Glomerular visceral epithelial cell (primary cell): Measurements from ENCODE around the gene TTLL7.
"Not testable (repeated sequence)": the region's sequence is repeated elsewhere in the genome, so short reads cannot be mapped to it uniquely, and the experiment has no call there.

Source experiments
- DNase-seq: peaks from one replicate; pipeline ENCODE4 v3.0.0-alpha.2; 2016; ENCODE audit errors: extremely low spot score

The TTLL7 gene

DNA sequence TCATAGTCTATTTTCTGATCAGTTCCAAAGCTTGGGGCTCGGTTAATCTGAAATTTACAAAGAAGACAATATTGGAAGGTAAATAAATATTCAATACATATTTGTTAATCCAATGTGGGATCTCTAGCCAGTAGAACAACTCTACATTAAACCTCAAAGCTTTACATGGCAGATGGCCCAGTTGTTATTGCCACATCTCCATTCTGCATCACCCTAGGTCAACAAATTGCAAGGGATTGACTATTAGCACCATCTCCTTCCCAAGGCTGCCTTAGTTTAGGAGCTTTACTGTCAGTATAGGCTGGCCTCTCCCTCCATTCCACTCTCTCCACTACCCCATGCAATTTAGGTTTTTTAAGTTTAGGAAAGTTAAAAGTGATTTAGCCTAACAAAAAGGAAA, 69.7 kb downstream of the TTLL7 start:
- DNase-seq: no peak

DNA sequence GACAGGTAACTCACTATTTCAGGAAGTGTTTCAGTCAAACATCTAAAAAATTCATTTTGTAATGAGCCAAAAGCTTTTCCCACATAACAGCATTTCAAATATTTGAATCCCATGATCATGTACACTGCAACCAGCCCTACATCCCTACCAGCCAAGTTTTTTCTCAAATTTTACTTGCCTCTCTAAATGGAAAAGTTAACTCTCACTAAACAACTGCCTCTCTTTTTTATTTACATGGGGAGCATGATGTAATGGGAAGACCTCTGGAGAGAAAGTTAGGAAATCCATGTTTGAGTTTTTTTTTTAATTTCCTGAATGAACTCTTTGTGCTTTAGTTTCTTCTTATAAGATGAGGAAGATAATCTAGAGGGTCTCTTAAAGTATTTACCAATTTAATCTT, 70.5 kb downstream of the TTLL7 start:
- no peak for DNase-seq

DNA sequence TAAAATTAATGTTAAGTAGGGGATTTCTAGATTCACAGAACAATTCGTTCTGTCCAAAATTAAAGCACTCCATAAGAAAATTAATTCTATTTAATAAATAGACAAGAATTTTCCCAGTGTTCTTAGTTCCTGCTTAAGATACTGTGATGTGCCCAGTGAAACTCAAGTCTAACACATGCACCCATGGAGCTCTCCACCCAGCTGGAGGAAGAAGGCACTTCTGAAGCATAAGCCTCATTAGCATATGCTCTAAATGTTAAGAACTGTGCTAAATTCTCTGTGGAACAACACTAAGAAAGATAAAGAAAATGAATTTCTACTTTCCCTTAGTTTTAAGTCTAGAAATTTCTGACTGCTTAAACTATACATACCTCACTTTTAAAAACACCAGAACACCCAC, 71.2 kb downstream of the TTLL7 start:
- no peak for DNase-seq

DNA sequence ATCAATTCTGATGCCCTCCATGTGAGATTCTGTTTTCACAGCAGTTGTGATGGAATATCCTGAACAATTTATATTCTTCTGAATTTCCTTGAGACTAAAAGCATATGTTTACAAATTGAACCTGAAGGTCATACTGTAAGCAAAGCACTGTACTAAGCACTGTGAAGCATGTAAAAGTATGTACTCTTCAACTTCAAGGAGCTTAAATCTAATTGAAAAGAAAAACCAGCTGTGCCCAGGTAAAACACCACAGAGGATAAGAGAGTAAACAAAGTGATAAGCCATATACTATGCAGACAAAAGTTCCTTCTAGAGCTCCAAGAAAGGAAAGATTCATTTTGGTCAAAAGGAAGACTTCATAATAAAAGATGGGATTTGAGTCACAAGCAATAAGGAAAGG, 71.9 kb downstream of the TTLL7 start:
- no peak for DNase-seq

DNA sequence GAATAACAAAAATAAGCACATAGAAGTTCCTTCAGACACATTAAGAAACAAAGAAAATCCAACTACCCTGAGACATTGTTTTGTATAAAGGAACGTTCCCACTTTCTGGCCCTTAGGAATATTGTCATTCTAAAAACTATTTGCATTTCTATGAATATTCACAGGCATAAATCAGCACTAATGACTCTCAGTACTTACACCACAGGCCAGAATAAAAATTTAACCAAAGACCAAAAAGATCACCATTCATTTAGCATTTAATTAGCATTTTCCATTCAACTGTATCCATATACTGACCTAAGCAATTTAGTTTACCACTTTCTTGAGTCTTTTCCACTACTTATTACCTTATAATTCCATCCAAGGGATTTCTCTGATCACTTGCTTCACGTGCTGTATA, 75.4 kb downstream of the TTLL7 start:
- no peak for DNase-seq

DNA sequence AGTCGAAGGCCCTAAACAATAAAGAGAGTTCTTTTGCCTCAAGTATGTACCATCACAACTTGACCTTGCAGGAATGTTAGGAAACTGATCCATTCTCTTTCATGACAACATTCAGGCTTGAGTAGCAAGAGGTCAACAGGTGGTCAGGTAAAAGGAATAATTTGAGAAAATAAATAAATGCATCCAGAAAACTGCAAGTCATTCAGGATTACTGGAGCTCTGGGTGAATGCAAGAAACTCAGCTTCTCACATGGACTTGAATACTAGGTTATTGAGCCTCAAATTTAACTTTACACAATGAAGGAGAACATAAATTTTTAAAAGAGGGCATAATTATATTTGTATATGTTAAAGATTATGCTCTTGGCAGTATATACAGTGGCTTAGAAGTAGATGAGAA, 76.5 kb downstream of the TTLL7 start:
- no peak for DNase-seq

DNA sequence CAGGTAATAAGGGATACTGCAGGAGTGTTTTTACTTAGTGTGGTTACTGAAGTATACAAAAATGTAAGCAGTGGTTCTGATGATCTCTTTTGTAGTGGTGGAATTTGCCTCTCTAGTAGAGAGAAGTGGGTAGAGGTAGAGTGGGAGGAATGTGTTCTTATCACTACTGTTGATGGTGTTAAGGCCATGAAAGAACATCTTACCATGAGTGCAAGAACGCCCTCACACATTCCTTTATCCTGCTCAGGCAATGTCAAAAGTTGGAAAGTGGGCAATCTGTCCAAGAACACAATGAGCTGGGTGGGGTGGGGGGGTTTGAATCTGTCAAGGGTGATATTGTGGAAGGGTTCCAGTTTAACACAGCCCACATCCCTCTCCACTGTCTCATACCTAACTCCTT, 78.6 kb downstream of the TTLL7 start:
- DNase-seq: no peak

DNA sequence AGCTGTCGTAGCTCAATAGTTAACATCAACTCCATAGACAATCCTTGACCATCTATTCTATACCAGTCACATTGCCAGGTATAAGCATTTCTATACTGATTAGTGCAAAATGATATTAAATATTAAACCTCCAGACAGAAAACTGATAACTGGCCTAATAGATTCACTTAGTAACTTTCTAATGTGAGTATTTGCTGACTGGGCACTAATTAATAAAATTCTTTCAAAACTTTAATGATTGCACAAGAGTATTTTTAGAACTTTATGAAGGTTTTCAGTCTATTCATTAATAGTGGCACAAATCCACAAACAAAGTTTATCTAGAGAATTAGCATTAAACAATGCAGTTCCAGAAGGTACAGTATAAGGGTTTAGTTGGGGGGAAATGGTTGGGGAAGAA, 79.1 kb downstream of the TTLL7 start:
- no peak for DNase-seq

DNA sequence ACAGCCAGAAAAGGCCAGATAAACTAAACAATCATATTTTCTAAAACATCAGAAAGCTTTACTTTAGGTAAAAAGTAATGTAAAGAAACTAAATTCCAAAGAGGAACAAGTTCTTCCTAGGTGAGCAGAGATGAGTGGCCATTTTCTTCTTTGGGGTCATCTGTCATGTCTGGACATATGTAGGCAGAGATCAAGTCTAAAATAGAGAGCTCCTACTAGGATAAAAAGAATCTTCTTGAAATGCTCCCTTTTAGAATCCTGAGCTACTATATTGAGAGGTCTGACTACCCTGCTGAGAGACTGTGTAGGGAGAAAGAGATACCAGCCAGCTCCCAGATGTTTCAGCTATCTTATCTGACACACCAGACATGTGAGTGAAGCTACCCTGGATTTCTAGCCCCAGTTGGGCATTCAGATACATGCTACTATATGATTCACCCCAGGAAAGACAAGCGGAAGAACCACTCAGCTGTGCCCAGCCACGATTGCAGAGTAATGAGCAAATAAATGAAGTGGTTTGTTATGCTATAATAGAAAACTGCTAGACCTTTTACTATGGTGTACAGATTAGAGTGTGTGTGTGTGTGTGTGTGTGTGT, 80.1 kb downstream of the TTLL7 start:
- DNase-seq: no peak

DNA sequence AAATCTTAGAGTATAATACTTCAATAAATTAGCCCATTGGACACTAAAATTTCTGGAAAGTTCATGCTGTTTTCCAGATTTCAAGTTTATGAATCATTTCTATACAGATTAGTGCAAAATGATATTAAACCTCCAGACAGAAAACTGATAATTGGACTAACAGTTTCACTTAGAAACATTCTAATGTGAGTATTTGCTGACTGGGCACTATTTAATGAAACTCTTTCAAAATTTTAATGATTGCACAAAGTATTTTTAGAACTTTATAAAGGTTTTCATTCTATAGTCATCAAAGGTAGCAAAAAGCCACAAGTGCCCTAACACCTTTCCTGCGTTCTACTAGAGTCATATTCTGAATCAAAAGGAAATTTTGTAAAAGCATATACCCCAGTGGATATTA, 81.0 kb downstream of the TTLL7 start:
- DNase-seq: no peak

DNA sequence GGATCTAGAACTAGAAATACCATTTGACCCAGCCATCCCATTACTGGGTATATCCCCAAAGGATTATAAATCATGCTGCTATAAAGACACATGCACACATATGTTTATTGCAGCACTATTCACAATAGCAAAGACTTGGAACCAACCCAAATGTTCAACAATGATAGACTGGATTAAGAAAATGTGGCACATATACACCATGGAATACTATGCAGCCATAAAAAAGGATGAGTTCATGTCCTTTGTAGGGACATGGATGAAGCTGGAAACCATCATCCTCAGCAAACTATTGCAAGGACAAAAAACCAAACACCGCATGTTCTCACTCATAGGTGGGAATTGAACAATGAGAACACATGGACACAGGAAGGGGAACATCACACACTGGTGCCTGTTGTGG, 82.8 kb downstream of the TTLL7 start:
- DNase-seq: not testable (repeated sequence)

DNA sequence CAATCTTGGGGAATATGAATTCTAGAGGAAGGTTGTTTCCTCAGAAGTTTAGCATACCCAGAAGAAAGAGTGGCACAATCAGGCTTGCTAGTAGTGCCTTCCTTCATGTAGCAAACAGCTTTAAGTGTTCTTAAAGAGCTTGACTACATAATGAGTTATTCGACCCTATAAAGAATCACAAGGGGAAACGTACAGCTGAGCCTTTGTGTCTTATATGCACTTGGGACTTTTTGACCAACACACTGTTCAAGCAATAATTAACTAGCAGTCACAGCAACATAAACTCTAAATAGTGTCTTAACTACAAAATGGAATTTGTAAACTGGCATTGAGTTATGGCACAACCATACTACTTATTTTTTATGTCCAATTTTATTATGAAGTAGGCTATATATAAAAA, 86.1 kb downstream of the TTLL7 start:
- DNase-seq: no peak

DNA sequence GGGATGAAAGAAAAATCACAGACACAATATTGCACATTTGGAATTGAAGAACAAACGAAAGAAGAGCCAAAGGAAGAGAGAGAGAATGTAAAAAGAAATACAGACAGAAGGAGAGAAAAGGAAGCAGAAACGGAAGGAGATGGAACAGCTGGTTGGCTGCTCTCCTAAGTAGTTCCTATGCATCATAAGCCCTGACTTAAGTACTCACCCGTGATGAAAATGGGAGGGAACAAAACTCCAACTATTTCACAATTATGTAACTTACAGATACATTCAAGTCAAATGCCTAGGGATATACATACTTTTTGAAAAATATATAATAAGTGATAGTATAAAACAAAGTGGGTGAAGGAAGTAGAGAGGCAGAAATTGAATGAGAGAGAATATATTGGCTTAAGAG, 88.5 kb downstream of the TTLL7 start:
- no peak for DNase-seq

DNA sequence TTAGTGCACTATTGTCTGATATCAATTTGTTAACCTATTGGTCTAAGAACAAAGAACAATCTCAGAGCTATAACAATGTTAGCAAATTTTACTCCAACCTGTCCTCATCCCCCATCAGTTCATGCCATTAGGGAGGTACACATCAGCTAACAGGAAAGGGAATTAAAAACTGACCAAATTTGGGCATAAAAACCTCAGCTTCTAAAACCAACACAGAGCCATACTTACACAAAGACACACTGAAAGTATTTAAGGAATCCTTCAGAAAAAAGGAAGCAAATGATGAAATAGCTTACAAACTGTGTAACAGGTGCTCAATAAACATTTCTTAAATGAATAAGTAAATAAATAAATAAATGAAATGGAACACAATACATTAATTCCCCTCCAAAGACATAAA, 89.2 kb downstream of the TTLL7 start:
- no peak for DNase-seq

DNA sequence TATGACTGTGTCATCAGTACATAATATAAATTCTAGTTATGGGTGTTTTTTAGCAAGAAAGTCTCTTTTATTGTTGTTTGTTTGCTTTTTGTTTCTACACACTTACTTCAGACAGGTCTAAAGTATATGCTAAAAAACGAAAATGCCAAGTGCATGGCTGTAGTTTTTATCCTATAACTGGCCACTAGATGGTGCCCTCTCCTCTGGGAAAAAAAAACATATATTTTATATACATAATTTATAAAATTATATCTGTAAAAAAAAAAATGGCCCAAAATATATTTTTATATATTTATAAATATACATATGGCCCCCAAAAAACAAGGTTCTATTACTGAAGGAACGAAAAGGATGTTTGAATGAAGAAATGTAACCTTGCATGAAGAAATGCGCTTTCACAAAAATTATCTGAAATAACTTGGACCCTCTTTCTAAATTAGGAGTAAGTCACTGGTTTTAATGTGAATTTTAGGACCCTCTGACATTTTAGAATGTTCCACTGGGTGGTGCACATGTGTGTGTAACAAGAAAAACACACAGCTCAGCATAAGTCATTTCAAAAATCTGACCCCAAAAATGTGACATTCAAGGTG, 93.5 kb downstream of the TTLL7 start:
- DNase-seq: peak; percentile 30

DNA sequence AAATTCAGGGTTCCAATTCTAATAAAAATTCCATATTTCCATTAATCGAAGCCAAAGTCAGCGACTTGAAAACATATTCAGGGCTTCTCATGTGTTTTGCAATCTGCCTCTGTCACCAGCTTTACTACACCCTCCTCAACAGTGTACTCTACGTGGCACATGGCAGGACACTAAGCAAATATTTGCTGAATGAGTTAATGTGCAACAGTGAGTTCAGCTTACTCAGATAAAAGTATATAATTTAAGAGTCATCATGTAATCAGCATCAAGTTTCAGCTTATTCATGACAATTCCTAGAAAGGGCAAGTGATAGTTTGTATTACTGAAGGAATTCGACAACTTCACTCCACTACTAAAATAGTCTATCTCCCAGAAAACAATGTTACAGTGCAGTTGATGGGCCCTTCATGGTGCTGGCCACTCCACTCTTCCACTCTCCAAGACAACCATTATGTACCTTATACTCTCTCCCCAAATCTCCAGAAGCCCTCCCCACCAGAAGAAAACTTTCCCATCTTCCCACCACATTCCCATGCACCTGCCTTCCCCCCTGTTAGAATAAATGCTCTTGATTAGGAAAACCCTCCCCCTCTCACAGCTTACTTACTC, 97.3 kb downstream of the TTLL7 start:
- DNase-seq: peak; percentile 35

DNA sequence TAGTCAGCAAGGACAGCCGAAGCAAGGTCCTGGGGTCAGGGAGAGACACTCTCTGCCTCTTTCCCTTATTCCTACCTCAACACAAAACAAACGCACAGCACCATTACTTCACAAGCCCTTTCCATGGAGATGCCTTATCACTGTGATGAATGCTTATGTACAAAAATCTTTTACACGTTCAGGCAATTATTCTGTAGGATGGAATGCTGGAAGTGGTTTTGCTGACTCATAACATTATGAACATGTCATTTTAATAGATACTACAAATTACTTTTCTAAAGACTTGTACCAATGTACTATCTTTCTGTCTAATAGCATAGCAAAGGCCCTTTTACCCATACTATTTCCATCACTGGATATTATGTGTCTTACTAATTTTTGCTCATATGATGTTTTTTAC, 98.4 kb downstream of the TTLL7 start:
- peak; percentile 28 for DNase-seq

DNA sequence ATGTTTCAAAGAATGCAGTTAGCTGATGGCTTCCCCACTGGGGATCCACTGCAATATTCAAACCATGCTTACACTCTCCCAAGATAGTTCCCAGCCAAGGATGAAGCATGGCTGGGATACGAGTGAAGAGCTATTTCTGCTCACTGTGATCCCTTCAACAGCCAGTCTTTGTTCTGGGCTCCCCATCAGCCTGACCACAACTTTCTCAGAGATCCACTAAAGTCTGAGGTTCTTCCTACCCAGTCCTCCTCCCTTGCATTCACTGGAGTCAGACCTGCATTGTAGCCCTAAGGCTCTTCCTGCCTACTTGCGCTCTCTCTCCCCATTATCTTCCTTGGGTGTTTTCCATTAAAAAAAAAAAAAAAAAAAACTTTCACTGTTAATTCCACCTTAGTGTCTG, 101.4 kb downstream of the TTLL7 start:
- no peak for DNase-seq

DNA sequence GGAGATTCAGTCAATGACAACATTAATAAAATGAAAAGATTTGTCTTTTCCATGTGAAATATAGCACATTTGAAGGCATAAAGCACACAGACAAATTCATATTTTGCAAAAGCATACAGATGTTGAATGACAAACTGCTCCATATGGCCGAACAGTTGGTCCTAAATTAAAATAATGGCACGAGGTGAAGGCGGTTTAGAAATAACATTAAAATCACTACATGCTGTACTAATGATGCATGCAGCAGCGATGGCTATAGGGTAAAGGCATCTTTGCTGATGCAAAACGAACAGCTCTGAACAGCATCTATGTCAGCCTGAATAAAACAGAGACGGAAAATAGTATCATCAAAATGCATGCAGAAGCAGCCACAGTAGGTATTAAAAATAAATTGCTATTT, 102.6 kb downstream of the TTLL7 start:
- DNase-seq: no peak

DNA sequence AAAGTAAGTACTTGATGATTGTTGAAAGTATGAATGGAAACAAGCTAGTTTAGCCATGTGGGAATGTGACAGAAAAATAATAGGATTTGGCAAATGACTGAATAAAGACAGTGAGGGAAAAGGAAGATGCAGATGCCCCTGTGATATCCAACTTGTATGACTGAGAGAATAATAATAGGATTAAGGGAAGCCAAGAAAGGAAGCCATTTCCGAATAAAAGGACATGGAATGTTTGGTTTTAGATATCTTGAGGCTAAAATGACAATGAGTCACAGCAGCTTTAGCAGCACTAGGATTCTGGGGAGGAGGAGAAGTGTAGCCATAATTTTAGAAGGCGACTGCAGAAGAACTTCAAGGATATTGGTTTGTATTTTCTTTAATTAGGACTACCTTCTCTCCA, 109.2 kb downstream of the TTLL7 start:
- DNase-seq: no peak

DNA sequence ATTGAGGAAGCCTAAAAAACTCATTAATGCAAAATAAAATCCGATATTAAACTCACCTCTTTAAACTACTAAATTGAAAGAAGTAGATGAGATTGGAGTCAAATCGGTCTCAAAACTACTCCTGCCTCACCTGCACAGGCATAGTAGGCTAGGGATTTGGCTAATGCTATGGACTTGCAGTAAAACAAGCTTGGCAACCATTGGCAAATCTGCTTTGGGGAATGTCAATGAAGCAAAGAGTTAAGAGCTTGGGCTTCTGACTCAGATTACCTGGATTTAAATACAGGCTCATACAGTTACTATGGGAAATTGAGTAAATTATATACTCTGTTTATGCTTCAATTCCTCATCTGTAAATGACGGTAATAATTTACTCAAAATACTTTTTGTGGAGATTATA, 111.4 kb downstream of the TTLL7 start:
- DNase-seq: no peak

DNA sequence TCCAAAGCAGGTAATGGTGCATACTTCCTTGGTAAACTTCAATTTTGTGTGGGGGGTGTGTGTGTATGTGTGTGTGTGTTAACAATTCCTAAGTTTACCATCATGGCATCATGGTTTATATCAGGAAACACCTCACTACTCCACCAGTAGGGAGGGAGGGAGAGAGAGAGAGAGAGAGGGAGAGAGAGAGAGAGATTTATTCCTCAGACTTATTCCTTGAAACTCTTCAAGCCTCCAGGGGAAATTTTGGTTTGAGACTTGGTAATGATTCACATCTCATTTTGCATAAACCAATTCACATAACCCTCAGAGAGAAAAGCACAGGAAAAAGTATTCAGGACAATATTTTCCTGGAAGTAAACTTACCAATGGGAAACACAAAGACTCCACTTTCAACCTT, 115.0 kb downstream of the TTLL7 start:
- DNase-seq: peak; percentile 7

DNA sequence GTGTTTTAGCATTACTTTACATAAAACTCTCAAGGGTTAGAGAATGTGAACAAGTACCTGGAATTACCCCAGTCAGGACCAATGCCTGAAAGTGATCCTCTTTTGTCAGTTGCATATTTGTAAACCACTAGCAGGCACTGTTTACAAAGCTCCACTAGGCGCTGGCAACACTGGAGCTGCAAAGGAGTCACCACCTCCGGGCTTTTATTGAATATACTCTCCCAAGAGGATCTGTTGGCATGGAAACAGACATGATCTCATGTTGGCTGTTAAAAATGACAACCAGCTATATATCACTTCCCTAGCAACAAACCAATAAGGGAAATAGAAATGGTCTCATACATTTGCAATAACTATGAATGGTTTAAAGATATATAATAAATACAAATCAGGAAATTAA, 116.0 kb downstream of the TTLL7 start:
- DNase-seq: peak; percentile 23

DNA sequence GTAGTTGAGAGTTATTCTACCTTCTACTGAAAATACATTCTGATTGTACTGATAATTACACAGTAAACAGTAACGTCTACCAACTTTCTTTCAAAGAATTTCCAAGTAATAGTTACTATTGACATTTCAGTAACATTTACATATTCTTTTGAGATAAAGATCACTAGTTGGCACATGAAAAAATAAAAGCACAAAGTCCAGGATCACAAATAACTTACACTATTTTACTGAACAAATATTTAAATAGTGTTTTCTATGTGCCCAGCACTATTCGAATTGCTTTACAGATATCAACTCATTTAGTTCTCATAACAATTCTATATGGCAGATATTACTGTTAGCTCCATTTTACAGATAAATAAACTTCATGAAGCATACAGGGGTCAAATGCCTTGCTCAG, 126.4 kb downstream of the TTLL7 start:
- no peak for DNase-seq
